ENCODE data around the gene KAT7.

DNA sequence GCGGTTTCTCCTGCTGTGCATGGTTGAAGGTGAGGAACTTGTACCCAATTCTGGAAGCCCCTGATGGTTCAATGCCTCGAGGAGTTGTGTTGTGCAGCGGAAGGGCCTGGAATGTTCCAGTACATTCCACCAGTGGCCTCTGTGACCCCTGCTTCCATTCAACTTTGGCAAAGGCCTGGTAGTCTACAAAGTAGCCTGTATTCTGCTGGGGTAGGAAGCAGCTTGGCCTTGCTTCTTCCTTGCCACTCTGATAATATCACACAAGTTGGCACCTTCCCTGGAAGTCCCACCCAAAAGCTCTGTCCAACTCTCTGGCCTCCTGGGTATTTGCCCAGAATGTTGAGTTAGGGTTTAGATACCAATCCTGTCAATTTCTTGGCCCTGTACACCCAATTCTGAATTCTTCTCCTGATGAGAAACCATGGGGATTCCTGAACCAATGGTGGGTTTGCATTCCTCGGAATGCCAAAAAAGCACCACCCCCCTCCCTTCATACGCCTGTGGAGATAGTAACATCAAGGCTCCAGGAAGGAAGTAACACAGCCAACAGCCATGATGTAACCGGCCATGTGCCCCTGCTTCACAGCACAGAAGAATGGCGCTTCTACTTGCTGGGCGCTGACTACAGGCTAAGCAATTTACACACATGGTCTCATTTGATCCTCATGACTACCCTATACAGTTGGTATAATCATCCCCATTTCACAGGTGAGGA is 12.8 kb upstream of the KAT7 start:
- TF ChIP-seq, protein P1, sequence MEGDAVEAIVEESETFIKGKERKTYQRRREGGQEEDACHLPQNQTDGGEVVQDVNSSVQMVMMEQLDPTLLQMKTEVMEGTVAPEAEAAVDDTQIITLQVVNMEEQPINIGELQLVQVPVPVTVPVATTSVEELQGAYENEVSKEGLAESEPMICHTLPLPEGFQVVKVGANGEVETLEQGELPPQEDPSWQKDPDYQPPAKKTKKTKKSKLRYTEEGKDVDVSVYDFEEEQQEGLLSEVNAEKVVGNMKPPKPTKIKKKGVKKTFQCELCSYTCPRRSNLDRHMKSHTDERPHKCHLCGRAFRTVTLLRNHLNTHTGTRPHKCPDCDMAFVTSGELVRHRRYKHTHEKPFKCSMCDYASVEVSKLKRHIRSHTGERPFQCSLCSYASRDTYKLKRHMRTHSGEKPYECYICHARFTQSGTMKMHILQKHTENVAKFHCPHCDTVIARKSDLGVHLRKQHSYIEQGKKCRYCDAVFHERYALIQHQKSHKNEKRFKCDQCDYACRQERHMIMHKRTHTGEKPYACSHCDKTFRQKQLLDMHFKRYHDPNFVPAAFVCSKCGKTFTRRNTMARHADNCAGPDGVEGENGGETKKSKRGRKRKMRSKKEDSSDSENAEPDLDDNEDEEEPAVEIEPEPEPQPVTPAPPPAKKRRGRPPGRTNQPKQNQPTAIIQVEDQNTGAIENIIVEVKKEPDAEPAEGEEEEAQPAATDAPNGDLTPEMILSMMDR (IDR thresholded peaks at IDR 0.05; ENCODE audit: borderline replicate concordance, extremely low read depth, low read length, poor library complexity, severe bottlenecking): no peak
- no peak for TF ChIP-seq EZH2 (IDR thresholded peaks at IDR 0.05; ENCODE audit: borderline replicate concordance, low read depth, low read length, severe bottlenecking)

Data from DND-41 (cell line).